ENCODE measurements around the gene ENTREP1.
A peak's percentile ranks its signal among the peaks of the same experiment; 100 is the strongest.

ENTREP1 gene

GRCh38 chr9:69346596-69347390 is 21.8 kb downstream of the ENTREP1 start:
- no peak overlapping the region for H3K9ac ChIP-seq (ENCODE audit: low read depth, low read length)
- H3K27me3 ChIP-seq (ENCODE audit: control insufficient read depth, insufficient read depth, low read length) = no peaks in the 10 kb centered on the region
- H3K36me3 ChIP-seq (ENCODE audit: insufficient read depth, low read length) = no peaks in the 10 kb centered on the region
- H3K4me2 ChIP-seq (ENCODE audit: low read length) = no peak overlapping the region
- H3K4me1 ChIP-seq (ENCODE audit: control insufficient read depth, insufficient read depth, low read length) = no peaks in the 10 kb centered on the region
- H3K4me3 ChIP-seq (ENCODE audit: low read length) = no peak overlapping the region
- H3K9me3 ChIP-seq (replicated peaks; ENCODE audit: low read length) = no peaks in the 10 kb centered on the region

GRCh38 chr9:69347607-69348006 is 22.6 kb downstream of the ENTREP1 start:
- Histone ChIP-seq H3K4me2 (ENCODE audit: low read length) (no peak overlapping the region), H3K27me3 (ENCODE audit: control insufficient read depth, insufficient read depth, low read length) (no peaks in the 10 kb centered on the region), H3K4me1 (ENCODE audit: control insufficient read depth, insufficient read depth, low read length) (no peaks in the 10 kb centered on the region), H3K4me3 (ENCODE audit: low read length) (no peak overlapping the region), H3K36me3 (ENCODE audit: insufficient read depth, low read length) (no peaks in the 10 kb centered on the region), H3K9ac (ENCODE audit: low read depth, low read length) (no peak overlapping the region), H3K9me3 (replicated peaks; ENCODE audit: low read length) (no peaks in the 10 kb centered on the region)

DNA sequence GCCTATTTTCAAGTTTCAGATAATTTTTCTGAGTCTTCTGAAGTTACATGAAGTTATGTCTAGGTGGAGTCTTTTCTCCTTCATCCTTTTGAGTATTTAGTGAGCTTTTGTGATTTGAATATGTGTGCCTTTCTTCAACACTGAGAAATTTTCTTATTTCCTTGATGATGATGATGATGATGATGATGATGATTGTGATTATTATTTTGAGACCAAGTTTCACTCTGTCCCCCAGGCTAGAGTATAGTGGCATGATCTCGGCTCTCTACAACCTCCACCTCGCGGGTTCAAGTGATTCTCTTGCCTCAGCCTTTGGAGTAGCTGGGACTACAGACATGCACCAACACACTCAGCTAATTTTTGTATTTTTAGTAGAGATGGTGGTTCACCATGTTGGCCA is 26.2 kb downstream of the ENTREP1 start:
- H3K36me3 ChIP-seq (ENCODE audit: insufficient read depth, low read length) = no peaks in the 10 kb centered on the region
- H3K4me2 ChIP-seq (ENCODE audit: low read length) = no peak overlapping the region
- no peaks in the 10 kb centered on the region for H3K4me1 ChIP-seq (ENCODE audit: control insufficient read depth, insufficient read depth, low read length)
- no peak overlapping the region for H3K4me3 ChIP-seq (ENCODE audit: low read length)
- H3K27me3 ChIP-seq (ENCODE audit: control insufficient read depth, insufficient read depth, low read length) = no peaks in the 10 kb centered on the region
- no peak overlapping the region for H3K9ac ChIP-seq (ENCODE audit: low read depth, low read length)
- H3K9me3 ChIP-seq (replicated peaks; ENCODE audit: low read length) = no peaks in the 10 kb centered on the region

DNA sequence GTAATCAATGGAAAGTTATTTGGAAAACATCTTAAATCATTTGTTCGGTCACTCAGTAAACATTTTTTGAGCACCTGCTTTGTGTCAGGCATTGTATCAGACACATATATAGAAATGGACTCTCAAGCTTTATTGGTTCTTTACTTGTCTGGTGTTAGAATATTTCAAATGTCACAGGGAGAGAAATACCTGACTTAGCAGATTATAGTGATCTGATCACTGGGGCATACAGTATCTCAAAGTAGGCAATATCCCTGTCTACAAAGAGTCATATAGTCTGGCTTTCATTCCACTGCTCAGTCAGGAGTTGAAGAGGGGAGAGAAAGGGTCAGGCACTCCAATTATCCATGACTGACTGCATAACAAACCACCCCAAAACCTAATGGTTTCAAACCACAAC is 30.2 kb downstream of the ENTREP1 start:
- Histone ChIP-seq H3K4me1 (ENCODE audit: control insufficient read depth, insufficient read depth, low read length) (no peaks in the 10 kb centered on the region), H3K4me3 (ENCODE audit: low read length) (no peak overlapping the region), H3K9me3 (replicated peaks; ENCODE audit: low read length) (no peaks in the 10 kb centered on the region), H3K27me3 (ENCODE audit: control insufficient read depth, insufficient read depth, low read length) (peaks cover 8% of the 10 kb centered on the region), H3K9ac (ENCODE audit: low read depth, low read length) (no peak overlapping the region), H3K4me2 (ENCODE audit: low read length) (no peak overlapping the region), H3K36me3 (ENCODE audit: insufficient read depth, low read length) (no peaks in the 10 kb centered on the region)

DNA sequence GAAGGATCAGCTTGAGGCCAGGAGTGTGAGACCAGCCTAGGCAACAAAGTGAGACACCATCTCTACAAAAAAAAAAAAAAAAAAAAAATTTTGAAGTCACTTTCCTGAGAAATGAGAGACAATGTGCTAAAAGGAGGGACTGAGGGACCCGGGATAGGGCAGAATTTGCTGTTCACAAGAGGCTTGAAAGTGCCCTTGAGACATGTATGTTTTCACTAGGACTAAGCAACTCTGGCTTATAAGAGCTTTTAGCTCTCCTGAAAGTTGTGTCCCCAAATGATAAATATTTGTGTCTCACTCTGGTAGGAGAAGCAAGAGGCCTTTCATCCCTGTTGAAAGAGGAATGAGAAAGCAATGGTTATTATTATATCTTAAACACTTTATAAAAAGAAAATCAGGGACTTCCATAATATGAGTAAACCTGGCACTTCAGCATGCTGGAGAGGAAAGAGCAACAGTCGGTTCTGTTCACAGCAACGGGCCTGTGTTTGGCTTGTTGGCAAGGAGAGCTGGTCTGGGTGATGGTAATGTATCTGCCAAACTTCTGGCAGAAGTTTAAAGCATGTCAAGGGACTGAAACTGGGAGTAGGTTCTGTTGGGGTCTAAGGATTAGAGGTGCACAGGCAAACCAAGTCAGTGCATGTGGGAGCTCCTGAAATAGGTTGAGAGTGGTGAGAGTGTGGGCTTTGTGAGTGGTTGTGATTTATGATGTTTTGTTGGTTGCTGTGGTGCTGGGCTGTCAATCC is 32.2 kb downstream of the ENTREP1 start:
- Histone ChIP-seq H3K9ac (ENCODE audit: low read depth, low read length) (no peak overlapping the region), H3K4me3 (ENCODE audit: low read length) (no peak overlapping the region), H3K4me1 (ENCODE audit: control insufficient read depth, insufficient read depth, low read length) (no peaks in the 10 kb centered on the region), H3K27me3 (ENCODE audit: control insufficient read depth, insufficient read depth, low read length) (peaks cover 20% of the 10 kb centered on the region), H3K36me3 (ENCODE audit: insufficient read depth, low read length) (no peaks in the 10 kb centered on the region), H3K4me2 (ENCODE audit: low read length) (no peak overlapping the region), H3K9me3 (replicated peaks; ENCODE audit: low read length) (no peaks in the 10 kb centered on the region)

GRCh38 chr9:69357821-69358220 is 32.8 kb downstream of the ENTREP1 start:
- peaks cover 23% of the 10 kb centered on the region for H3K27me3 ChIP-seq (ENCODE audit: control insufficient read depth, insufficient read depth, low read length)

DNA sequence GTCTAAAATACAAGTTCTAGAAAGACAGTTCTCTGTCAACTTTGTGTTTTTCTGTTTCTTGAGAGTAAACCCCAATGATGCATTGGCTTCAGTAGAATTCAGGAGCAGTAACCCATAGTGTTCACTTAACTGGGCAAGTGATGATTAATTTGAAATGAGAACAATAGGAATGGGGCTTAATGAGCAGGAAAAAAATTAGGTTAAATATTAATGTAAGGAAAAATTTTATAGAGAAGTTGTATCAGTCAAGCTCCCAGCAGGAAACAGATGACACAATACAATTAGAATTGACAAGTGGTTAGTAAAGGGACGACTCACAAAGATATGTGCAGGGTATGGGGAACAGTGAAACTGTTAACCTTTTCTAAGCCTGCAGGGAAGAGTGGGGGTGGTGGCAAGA is 38.2 kb downstream of the ENTREP1 start:
- H3K36me3 ChIP-seq (ENCODE audit: insufficient read depth, low read length) = no peaks in the 10 kb centered on the region
- H3K9me3 ChIP-seq (replicated peaks; ENCODE audit: low read length) = no peaks in the 10 kb centered on the region
- peaks cover 48% of the 10 kb centered on the region for H3K27me3 ChIP-seq (ENCODE audit: control insufficient read depth, insufficient read depth, low read length)
- no peaks in the 10 kb centered on the region for H3K4me1 ChIP-seq (ENCODE audit: control insufficient read depth, insufficient read depth, low read length)
- no peak overlapping the region for H3K9ac ChIP-seq (ENCODE audit: low read depth, low read length)
- H3K4me3 ChIP-seq (ENCODE audit: low read length) = no peak overlapping the region
- H3K4me2 ChIP-seq (ENCODE audit: low read length) = no peak overlapping the region

More at GRCh38 chr9:69357821-69358220, 32.8 kb downstream of the ENTREP1 start:
- H3K36me3 ChIP-seq (ENCODE audit: insufficient read depth, low read length) = no peaks in the 10 kb centered on the region
- no peaks in the 10 kb centered on the region for H3K9me3 ChIP-seq (replicated peaks; ENCODE audit: low read length)
- H3K4me2 ChIP-seq (ENCODE audit: low read length) = no peak overlapping the region
- H3K4me1 ChIP-seq (ENCODE audit: control insufficient read depth, insufficient read depth, low read length) = no peaks in the 10 kb centered on the region
- no peak overlapping the region for H3K4me3 ChIP-seq (ENCODE audit: low read length)
- no peak overlapping the region for H3K9ac ChIP-seq (ENCODE audit: low read depth, low read length)

DNA sequence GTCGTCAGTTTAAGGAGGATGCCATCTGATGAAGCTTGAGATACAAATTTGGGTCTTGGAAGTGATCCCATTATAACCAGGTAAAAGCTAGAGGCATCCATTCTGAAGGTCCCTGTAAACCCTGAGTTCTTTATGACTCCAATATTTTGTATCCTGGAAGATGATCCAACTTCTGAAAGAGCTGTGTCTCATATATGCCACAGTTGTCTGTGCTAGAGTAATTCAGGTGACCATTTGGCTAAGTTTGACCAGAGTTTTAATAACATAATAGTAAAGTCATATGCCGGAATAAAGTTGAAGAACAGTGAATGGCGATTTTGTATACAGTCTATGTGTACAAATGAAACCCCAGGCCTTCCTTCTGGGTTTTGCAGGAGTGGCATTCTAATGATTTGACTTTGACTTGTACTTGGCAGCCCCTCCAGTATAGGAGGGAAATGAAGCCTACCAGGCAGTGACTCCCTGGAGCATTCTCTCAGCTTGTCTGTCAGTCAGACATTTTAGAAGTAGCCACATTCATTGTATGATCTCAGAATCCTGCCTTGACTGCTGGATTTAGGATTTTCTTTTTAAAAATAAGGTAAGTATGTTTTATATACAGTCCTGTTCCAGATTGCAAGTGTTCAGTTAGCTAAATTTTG is 39.6 kb downstream of the ENTREP1 start:
- no peak overlapping the region for H3K4me3 ChIP-seq (ENCODE audit: low read length)
- H3K27me3 ChIP-seq (ENCODE audit: control insufficient read depth, insufficient read depth, low read length) = peaks cover 44% of the 10 kb centered on the region
- no peaks in the 10 kb centered on the region for H3K9me3 ChIP-seq (replicated peaks; ENCODE audit: low read length)
- no peak overlapping the region for H3K4me2 ChIP-seq (ENCODE audit: low read length)
- H3K9ac ChIP-seq (ENCODE audit: low read depth, low read length) = no peak overlapping the region
- H3K36me3 ChIP-seq (ENCODE audit: insufficient read depth, low read length) = no peaks in the 10 kb centered on the region
- no peaks in the 10 kb centered on the region for H3K4me1 ChIP-seq (ENCODE audit: control insufficient read depth, insufficient read depth, low read length)

- Histone ChIP-seq H3K4me1 (ENCODE audit: control insufficient read depth, insufficient read depth, low read length) (peaks cover 7% of the 10 kb centered on the region), H3K27me3 (ENCODE audit: control insufficient read depth, insufficient read depth, low read length) (peaks cover 9% of the 10 kb centered on the region), H3K4me2 (ENCODE audit: low read length) (no peak overlapping the region), H3K9ac (ENCODE audit: low read depth, low read length) (no peak overlapping the region), H3K9me3 (replicated peaks; ENCODE audit: low read length) (no peaks in the 10 kb centered on the region), H3K36me3 (ENCODE audit: insufficient read depth, low read length) (no peaks in the 10 kb centered on the region), H3K4me3 (ENCODE audit: low read length) (no peak overlapping the region)
Observed at GRCh38 chr9:69370430-69370829, 45.4 kb downstream of the ENTREP1 start.

- no peak overlapping the region for H3K9ac ChIP-seq (ENCODE audit: low read depth, low read length)
Observed at GRCh38 chr9:69371001-69371400, 46.0 kb downstream of the ENTREP1 start.

GRCh38 chr9:69376651-69377050 is 51.6 kb downstream of the ENTREP1 start:
- H3K9me3 ChIP-seq (replicated peaks; ENCODE audit: low read length) = no peaks in the 10 kb centered on the region
- H3K36me3 ChIP-seq (ENCODE audit: insufficient read depth, low read length) = no peaks in the 10 kb centered on the region
- H3K4me2 ChIP-seq (ENCODE audit: low read length) = peak overlapping the region; percentile 68
- H3K27me3 ChIP-seq (ENCODE audit: control insufficient read depth, insufficient read depth, low read length) = peaks cover 3% of the 10 kb centered on the region
- H3K4me1 ChIP-seq (ENCODE audit: control insufficient read depth, insufficient read depth, low read length) = peaks cover 40% of the 10 kb centered on the region
- H3K9ac ChIP-seq (ENCODE audit: low read depth, low read length) = peak overlapping the region; percentile 11
- H3K4me3 ChIP-seq (ENCODE audit: low read length) = peak overlapping the region; percentile 36

More at GRCh38 chr9:69371001-69371400, 46.0 kb downstream of the ENTREP1 start:
- Histone ChIP-seq H3K4me2 (ENCODE audit: low read length) (no peak overlapping the region), H3K27me3 (ENCODE audit: control insufficient read depth, insufficient read depth, low read length) (peaks cover 6% of the 10 kb centered on the region), H3K36me3 (ENCODE audit: insufficient read depth, low read length) (no peaks in the 10 kb centered on the region), H3K4me3 (ENCODE audit: low read length) (no peak overlapping the region), H3K4me1 (ENCODE audit: control insufficient read depth, insufficient read depth, low read length) (peaks cover 8% of the 10 kb centered on the region), H3K9me3 (replicated peaks; ENCODE audit: low read length) (no peaks in the 10 kb centered on the region)
